Ovary (tissue), 3 donors: ENCODE measurements around the gene PTPRN2.

Source experiments
- CTCF ChIP-seq, 3 donors: fragments of 450-650 bp in 2 of 3; fragments of 200-600 bp in 1 of 3; IDR thresholded peaks; one replicate each; pipeline versions ENCODE4 v1.5.1 to v1.8.0; 2016 to 2022; ENCODE audit warnings: antibody characterized with exemption in 3 of 3, mild to moderate bottlenecking in 1 of 3
- EP300 ChIP-seq: sonication (generic); formaldehyde crosslinking; IDR thresholded peaks from one replicate; pipeline ENCODE4 v1.6.1; 2017; ENCODE audit warnings: antibody characterized with exemption
- POLR2A ChIP-seq: fragments of 450-650 bp; IDR thresholded peaks from one replicate; pipeline ENCODE4 v1.6.1; 2017; ENCODE audit warnings: antibody characterized with exemption, mild to moderate bottlenecking, moderate library complexity
- donor health status: DM: no; HTN: no; CAD: no.

- no peak for TF ChIP-seq CTCF (IDR thresholded peaks at IDR 0.05)
- no peak for TF ChIP-seq POLR2A
- no peak for TF ChIP-seq EP300
Observed at GRCh38 chr7:158176561-158177173, 411.0 kb downstream of the PTPRN2 start.
